ENCODE results near the gene PCBP4. TPM values are rescaled to one million over a fixed set of nuclear protein-coding genes. Genes with fewer than 3 reads are reported as not detected.

The PCBP4 gene
- total RNA-seq, 1 experiment from 2014 or later: 26.4 TPM

GRCh38 chr3:51933471-51934138 lies 33.6 kb downstream of the PCBP4 start:
- H3K36me3 Mint-ChIP-seq (ENCODE audit: insufficient read depth, unreplicated experiment): peaks cover 74% of the 10 kb centered on the region

GRCh38 chr3:51932471-51933370 lies 34.5 kb downstream of the PCBP4 start:
- intact Hi-C loops (cut with micrococcal nuclease): no loop called here
- H3K4me3 Mint-ChIP-seq (ENCODE audit: unreplicated experiment): no peak overlapping the region
- CTCF ChIA-PET: interaction anchor here (0.6 to 1.2 kb wide), 3 partner anchors 9 to 1276 kb away, joined by 3 to 5 read pairs (median 4); partner anchors contain the start of gene RRP9

More at GRCh38 chr3:51933471-51934138, 33.6 kb downstream of the PCBP4 start:
- Mint-ChIP-seq H3K4me1 (ENCODE audit: insufficient read depth, unreplicated experiment) (no peaks in the 10 kb centered on the region), H3K4me3 (ENCODE audit: unreplicated experiment) (no peak overlapping the region), H3K27ac (ENCODE audit: low read depth, unreplicated experiment) (no peak overlapping the region), H3K27me3 (ENCODE audit: insufficient read depth, unreplicated experiment) (no peaks in the 10 kb centered on the region), H3K9me3 (ENCODE audit: unreplicated experiment) (no peaks in the 10 kb centered on the region)
- ChIA-PET POLR2A (interaction anchor here (0.6 to 1.1 kb wide), 2 partner anchors 8 to 23 kb away, joined by 3 to 6 read pairs; partner anchors contain the start of gene RRP9), CTCF (interaction anchor here (0.6 kb wide), 2 partner anchors 153 to 1277 kb away, joined by 3 to 4 read pairs; no protein-coding TSS in a partner anchor)
- BruUV-seq (replicated peaks): no TSS peak
- intact Hi-C loops (cut with micrococcal nuclease): no loop called here
- DNase-seq (ENCODE audit: unreplicated experiment): no peak
- TF ChIP-seq CTCF (IDR thresholded peaks at IDR 0.05; ENCODE audit: unreplicated experiment): no peak

GRCh38 chr3:51931756-51932155 lies 35.5 kb downstream of the PCBP4 start:
- H3K36me3 Mint-ChIP-seq (ENCODE audit: insufficient read depth, unreplicated experiment): peaks cover 59% of the 10 kb centered on the region
- POLR2A ChIA-PET: no interaction called here
- CTCF ChIA-PET: interaction anchor here (1.2 kb wide), 1 partner anchor 10 kb away, joined by 5 read pairs; the partner anchor contains the start of gene RRP9
- no peak overlapping the region for H3K4me3 Mint-ChIP-seq (ENCODE audit: unreplicated experiment)
- no peak for TF ChIP-seq CTCF (IDR thresholded peaks at IDR 0.05; ENCODE audit: unreplicated experiment)
- no peak overlapping the region for H3K27ac Mint-ChIP-seq (ENCODE audit: low read depth, unreplicated experiment)
- no peaks in the 10 kb centered on the region for H3K4me1 Mint-ChIP-seq (ENCODE audit: insufficient read depth, unreplicated experiment)
- intact Hi-C loops (cut with micrococcal nuclease): no loop called here
- no peaks in the 10 kb centered on the region for H3K27me3 Mint-ChIP-seq (ENCODE audit: insufficient read depth, unreplicated experiment)
- H3K9me3 Mint-ChIP-seq (ENCODE audit: unreplicated experiment): no peaks in the 10 kb centered on the region
- no peak for DNase-seq (ENCODE audit: unreplicated experiment)
- BruUV-seq (replicated peaks): no TSS peak

More at GRCh38 chr3:51932471-51933370, 34.5 kb downstream of the PCBP4 start:
- Mint-ChIP-seq H3K36me3 (ENCODE audit: insufficient read depth, unreplicated experiment) (peaks cover 68% of the 10 kb centered on the region), H3K27me3 (ENCODE audit: insufficient read depth, unreplicated experiment) (no peaks in the 10 kb centered on the region), H3K27ac (ENCODE audit: low read depth, unreplicated experiment) (no peak overlapping the region), H3K4me1 (ENCODE audit: insufficient read depth, unreplicated experiment) (no peaks in the 10 kb centered on the region), H3K9me3 (ENCODE audit: unreplicated experiment) (no peaks in the 10 kb centered on the region)
- no TSS peak for BruUV-seq (replicated peaks)
- DNase-seq (ENCODE audit: unreplicated experiment): no peak
- POLR2A ChIA-PET: interaction anchor here (0.7 to 1.1 kb wide), 2 partner anchors 9 to 17 kb away, joined by 3 read pairs; partner anchors contain the start of gene RRP9
- no peak for TF ChIP-seq CTCF (IDR thresholded peaks at IDR 0.05; ENCODE audit: unreplicated experiment)

GRCh38 chr3:51930439-51930838 lies 36.8 kb downstream of the PCBP4 start:
- Mint-ChIP-seq H3K9me3 (ENCODE audit: unreplicated experiment) (no peaks in the 10 kb centered on the region), H3K4me3 (ENCODE audit: unreplicated experiment) (no peak overlapping the region), H3K27me3 (ENCODE audit: insufficient read depth, unreplicated experiment) (no peaks in the 10 kb centered on the region), H3K4me1 (ENCODE audit: insufficient read depth, unreplicated experiment) (no peaks in the 10 kb centered on the region), H3K36me3 (ENCODE audit: insufficient read depth, unreplicated experiment) (peaks cover 46% of the 10 kb centered on the region), H3K27ac (ENCODE audit: low read depth, unreplicated experiment) (no peak overlapping the region)
- no peak for DNase-seq (ENCODE audit: unreplicated experiment)
- POLR2A ChIA-PET: interaction anchor here (0.8 kb wide), 1 partner anchor 12 kb away, joined by 3 read pairs; the partner anchor contains the start of genes PARP3 and RRP9
- no peak for TF ChIP-seq CTCF (IDR thresholded peaks at IDR 0.05; ENCODE audit: unreplicated experiment)
- CTCF ChIA-PET: interaction anchor here (0.6 to 1.1 kb wide), 2 partner anchors 10 to 24 kb away, joined by 3 to 4 read pairs; no protein-coding TSS in a partner anchor
- no TSS peak for BruUV-seq (replicated peaks)
- intact Hi-C loops (cut with micrococcal nuclease): no loop called here
